ENCODE results near the gene COPS6.

COPS6 gene

DNA sequence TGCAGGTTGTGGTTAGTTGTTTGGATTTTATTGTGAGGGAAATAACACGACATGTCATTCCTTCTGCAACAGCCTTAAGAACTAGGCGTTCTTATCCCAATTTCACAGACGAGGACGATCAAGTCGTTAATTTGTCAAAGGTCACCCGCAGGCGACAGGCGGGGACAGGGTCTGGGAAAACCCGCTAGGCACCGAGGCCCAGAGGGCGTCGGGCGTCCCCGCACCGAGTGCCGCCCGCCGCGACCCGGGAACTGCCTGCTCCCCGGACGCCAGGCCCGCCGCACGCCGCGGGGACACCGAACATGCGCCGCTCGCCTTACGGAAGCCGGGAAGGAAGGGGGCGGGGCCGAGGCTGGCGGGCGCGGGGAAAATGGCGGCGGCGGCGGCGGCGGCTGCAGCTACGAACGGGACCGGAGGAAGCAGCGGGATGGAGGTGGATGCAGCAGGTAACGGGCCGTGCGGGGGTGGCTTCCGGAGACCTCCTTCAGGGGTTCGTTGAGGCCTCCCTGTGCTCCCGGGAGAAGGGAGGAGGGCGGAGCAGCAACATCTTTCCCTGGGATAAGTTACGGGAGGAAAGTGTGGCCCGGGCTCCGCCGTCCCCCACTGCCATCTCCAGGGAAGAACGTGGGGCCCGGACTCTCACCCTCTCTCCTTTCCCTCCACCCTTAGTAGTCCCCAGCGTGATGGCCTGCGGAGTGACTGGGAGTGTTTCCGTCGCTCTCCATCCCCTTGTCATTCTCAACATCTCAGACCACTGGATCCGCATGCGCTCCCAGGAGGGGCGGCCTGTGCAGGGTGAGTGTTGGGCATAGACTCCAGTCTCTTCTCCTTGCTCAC, at the start of gene COPS6:
Gene COPS6, plus strand, starts transcription at position 349 of the 837 bp plus-strand sequence. Its CDS starts 22 bp downstream, at position 371.
- DNase-seq = peak; percentile 88

DNA sequence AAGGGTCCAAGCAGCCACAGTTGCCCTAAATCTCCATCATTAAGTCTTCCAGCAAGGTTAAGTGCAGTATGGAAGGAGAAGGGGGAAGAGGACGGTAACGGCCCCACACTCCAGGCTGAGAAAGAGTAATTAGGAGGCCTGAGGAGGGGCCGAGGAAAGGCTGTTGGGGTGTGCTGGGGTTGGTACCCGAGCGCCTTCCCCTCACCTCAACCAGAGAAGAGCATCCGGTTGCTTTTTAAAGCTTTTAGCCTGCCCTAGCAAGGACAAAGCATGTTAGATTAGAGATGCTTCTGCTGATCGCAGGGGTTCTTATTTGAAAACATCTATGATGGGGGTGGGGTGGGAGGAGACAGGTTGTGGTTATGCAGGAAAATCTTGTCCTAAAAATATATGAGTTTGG, 48.2 kb upstream of the COPS6 start:
- no peak for DNase-seq

DNA sequence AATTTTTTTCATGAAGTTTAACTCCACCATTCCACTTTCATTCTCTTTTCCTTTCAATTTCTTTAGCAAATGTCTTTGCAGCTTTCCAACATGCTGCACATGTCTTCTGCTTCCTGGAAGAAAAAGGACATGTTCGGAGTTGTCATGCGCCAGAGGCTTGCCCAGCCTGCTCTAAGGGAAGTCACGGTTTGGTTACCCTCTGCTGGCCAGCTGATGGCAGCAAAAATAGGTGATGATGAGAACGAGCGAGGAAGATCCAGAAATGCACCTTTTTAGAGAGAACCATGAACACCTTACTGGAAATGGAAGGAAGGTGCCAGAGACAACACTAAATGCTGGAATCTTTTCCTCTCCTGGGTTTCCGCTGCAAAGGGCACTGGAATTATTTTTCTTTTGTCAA, 44.1 kb upstream of the COPS6 start:
- no peak for DNase-seq

DNA sequence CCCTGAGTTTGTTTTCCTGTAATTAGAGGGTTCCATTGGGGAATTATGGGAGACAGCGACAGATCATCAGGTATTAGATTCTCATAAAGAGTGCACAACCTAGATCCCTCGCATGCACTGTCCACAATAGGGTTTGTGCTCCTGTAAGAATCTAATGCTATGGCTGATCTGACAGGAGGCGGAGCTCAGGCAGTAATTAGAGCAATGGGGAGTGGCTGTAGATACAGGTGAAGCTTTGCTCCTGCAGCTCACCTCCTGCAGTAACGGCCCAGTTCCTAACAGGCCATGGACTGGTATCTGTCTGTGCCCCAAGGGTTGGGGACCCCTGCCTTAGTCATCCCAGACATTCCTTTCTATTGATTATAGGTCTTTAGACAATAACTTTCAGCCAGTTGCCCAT, 40.1 kb upstream of the COPS6 start:
- no peak for DNase-seq

DNA sequence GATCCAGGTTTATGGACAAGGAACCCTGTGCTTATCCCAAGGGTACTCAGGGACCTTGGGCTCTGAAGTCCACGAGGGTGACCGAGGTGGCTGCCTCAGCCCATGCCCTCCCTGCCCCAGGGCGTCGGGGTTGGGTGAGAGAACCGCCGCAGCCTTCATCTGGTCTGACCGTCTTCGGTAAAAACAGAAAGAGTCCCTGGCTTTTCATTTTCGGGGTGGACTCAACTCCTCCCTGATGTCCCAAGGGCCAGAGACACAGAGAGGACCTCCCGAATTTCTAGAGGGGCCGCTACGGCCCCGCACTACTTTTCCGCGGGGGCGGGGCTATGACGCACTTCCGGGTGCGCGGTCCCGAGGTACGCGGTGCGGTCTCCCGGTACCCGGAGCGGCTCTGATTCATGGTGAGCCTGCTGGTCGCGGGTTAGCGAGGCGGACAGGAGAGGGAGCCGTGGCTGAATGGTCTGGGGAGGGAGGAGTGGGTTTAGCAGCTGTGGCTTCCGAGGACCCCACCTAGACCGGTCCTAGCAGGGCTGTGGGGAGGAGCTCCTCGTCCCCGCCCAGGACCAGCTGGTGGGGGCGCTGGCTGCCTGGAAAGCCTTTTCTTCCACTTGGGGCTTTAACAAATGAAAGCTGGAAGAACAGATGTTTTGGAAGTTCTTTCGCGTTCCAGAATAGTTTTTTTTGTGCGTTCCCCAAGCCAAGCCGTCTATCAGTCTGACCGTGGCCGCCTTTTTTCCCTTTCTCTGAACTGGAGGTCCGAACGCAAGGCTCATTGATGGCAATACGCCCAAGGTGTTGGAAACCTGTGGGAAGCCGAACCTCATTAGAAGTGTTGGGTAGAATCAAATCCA, 39.1 kb upstream of the COPS6 start, which contains the start of gene ZSCAN21:
Gene ZSCAN21, plus strand, starts transcription at position 334 of the 851 bp plus-strand sequence. CDS start 7,233 bp downstream, outside the sequence.
- DNase-seq = peak; percentile 83

DNA sequence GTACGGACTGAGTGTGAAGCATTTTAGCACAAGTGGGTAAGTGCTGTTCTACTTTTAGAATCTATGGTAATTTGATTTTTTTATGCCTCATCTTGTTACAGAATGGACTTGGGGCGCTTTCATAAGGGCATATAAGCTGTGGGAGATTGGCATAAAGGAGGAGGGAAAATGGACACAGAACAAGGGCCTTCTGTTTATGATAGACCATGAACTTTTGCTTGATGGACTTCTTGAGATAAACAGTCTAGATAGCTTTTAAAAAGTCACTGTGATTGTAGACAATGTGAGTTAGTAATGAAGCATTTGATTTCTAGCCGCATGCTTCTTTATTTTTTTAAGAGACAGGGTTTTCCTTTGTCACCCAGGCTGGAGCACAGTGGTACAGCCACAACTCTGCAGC, 37.2 kb upstream of the COPS6 start:
- no peak for DNase-seq

DNA sequence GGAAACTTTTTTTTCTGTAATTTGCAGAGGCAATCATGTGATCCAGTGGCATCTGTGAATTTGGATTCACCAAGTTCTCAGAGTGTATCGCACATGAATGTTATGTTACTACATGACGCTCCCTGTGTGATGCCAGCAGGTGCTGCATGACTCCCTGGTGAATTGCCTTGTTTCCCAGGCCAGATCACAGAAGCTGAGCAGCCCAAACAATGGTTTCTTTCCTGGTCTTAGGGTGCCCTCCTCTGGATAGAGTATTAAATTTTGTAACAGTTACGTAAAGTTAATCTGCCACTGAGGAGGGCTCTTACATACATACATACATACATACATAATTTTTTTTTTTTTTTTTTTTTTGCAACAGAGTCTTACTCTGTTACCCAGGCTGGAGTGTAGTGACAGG, 35.6 kb upstream of the COPS6 start:
- DNase-seq = peak; percentile 66

DNA sequence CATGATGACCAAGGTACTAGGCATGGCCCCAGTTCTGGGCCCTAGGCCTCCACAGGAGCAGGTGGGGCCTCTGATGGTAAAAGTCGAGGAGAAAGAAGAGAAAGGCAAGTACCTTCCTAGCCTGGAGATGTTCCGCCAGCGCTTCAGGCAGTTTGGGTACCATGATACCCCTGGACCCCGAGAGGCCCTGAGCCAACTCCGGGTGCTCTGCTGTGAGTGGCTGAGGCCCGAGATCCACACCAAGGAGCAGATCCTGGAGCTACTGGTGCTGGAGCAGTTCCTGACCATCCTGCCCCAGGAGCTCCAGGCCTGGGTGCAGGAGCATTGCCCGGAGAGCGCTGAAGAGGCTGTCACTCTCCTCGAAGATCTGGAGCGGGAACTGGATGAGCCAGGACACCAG, 31.8 kb upstream of the COPS6 start:
- no peak for DNase-seq

DNA sequence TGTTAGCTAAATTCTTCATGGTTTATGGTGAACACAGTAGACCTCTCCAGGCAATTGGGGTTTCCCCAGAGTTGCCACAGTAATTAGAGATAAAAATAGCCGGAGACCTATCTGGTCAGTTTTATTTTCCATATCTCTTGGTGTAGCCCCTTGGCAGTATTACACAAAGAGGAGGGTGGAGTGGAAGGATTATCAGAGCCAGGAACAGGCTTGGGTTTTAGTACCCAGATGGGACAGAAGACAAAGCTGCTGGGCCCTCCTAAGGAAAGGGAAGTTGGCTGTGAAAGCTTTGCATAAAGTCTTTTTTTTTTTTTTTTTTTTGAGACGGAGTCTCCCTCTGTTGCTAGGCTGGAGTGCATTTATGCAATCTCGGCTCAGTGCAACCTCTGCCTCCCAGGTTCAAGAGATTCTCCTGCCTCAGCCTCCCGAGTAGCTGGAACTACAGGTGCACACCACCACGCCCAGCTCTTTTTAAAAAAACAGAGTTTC, 29.5 kb upstream of the COPS6 start:
- DNase-seq = no peak

DNA sequence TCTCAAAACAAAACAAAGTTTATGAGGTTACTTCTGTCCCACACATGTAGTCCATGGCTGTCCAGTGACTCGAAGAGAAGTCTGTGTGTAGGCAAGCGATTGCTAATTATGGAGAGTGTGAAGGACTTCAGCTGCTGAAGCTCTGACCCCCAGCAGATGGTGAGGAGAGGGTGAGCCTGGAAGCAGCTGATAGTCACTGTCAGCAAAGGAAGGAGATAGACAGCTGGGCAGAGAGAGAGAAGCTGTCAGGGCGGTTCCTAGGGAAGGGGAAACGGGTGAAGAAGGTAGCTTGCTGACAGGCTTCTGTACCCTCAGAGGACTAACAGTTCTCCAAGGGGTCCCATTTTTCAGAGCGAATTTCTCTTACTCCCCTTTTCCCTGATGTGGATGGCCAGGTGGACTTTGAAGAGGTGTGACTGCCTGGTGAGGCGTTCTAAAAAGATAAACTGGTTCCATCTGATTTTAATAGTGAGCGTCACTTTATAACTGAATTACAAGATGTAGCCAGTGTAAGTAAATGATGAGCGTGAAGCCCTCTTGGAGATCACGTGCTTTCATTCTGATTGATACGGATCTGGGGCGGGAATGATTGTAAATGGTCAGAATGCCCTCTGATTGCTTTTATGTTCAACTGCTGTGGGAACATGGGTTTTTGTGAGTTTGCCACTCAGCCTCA, 27.1 kb upstream of the COPS6 start:
- no peak for DNase-seq

DNA sequence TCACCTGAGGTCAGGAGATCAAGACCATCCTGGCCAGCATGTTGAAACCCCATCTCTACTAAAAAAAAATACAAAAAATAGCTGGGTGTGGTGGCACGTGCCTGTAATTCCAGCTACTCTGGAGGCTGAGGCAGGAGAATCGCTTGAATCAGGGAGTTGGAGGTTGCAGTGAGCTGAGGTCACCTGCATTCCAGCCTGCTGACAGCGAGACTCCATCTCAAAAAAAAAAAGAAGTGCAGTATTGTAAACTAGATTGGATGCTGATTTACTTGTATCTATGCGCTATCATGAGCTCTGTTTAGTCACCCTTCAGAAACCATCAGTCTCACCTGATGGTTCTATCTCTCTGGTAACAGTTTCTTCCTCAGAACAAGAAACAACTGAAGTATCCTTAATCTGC, 25.4 kb upstream of the COPS6 start:
- no peak for DNase-seq

DNA sequence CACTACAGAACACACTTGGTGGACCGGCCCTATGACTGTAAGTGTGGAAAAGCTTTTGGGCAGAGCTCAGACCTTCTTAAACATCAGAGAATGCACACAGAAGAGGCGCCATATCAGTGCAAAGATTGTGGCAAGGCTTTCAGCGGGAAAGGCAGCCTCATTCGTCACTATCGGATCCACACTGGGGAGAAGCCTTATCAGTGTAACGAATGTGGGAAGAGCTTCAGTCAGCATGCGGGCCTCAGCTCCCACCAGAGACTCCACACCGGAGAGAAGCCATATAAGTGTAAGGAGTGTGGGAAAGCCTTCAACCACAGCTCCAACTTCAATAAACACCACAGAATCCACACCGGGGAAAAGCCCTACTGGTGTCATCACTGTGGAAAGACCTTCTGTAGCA, 24.6 kb upstream of the COPS6 start:
- DNase-seq = no peak

DNA sequence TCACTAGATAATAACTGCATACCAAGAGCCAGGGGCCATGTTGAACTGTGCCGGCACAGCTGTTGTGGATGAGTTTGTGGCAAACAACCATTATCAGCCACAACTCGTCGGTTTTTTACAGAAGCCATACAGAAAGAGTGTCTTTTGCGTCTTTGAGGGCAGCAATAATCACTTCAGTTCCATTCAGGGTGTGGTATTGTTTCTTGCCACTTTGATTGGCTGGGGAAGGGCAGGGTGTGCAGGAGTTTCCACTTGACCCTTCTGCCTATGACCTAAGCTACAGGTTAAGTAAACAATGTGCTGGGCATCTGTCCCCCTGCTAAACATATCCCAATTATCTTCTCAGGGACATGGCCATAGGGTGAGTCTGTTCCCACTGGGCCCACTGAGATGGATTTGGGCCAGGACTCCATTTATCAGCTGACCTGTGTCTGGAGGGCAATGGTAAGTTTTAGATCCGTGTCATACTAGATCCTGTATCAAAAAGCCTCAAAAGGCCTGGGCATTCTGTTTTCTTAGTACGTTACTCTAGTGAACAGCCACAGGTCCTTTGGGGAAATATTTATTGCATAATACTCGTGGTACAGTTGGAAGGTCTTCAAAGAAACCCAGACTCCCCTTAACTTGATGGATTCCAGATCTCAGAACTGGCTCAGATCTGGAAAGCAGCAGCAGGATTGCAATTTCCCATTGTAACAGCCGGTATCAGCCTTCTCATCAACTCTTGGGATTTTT, 23.1 kb upstream of the COPS6 start:
- no peak for DNase-seq

DNA sequence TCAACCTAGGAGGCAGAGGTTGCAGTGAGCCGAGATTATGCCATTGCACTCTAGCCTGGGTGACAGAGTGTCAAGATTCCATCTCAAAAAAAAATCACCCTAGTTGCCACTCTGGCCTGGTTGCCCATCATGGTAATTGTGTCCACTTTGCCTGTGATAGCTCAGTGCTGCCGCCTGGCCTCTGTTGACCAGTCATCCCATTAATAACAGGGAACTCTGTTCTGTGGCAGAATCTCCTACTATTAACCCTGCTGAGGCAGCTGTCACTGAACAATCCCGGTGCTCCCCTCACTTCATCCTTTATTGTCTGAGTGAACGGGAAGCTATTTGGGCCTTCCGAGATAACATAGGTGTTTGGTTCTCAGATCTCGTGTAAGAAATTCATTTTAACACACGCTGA, 21.8 kb upstream of the COPS6 start:
- DNase-seq = no peak

DNA sequence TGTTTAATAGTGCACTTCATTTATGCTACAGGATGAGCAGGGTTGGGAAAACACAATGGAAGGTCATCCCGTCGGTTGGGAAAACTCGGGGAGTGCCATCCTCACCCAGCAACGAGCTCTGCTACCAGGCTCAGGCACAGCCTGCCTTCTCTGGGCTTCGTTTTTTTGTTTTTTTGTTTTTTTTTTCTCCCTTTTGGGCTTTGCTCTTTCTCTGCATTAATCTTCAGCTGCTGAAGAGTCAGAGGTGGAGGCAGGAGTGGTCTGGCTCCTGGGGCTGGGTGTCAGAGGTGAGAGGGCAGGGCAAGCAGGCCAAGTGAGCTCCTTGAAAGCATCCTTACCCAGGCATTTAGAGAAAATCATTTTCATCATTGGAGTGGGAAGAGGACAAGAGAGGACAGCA, 18.8 kb upstream of the COPS6 start:
- DNase-seq = no peak

DNA sequence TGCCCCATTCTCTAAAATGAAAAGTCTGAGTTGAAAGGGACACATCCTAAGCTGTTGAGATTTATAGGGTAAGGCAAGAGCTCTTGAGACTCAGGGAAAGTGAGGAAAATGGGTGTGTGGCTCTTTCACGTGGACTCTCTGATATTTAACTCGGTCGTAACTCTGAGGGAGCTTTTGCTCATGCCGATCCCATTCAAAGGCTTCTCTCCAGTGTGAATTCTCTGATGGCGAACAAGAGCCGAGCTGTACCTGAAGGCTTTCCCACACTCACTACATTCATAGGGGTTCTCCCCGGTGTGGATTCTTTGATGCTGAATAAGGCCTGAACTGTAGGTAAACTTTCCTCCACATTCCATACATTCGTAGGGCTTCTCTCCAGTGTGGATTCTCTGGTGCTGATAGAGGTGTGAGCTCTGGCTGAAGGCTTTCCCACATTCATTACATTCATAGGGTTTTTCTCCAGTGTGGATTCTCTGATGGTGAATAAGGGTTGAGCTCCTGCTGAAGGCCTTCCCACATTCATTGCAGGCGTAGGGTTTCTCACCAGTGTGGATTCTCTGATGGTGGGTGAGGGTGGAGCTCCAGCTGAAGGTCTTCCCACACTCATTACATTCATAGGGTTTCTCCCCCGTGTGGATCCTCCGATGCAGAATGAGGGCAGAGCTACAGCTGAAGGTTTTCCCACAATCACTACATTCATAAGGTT, 17.6 kb upstream of the COPS6 start:
- no peak for DNase-seq

DNA sequence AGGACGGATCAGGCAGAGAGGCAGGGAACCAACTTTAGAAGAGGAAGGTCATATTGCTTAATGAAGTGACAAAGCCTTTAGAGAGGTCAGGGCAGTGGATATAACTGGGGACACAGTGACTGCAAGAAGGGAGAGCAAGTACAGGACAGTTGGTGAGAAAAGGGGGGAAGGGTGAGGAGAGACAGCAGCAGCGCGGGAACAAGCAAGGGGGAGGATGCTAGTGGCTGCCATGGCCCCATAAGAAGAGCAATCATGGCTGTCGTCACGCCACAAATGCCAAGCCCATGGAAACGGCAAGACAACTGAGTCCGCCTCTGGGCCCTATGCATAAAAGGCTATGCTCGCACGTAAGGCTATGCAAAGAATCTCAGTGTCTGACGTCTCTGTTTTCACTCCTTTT, 16.3 kb upstream of the COPS6 start:
- no peak for DNase-seq

DNA sequence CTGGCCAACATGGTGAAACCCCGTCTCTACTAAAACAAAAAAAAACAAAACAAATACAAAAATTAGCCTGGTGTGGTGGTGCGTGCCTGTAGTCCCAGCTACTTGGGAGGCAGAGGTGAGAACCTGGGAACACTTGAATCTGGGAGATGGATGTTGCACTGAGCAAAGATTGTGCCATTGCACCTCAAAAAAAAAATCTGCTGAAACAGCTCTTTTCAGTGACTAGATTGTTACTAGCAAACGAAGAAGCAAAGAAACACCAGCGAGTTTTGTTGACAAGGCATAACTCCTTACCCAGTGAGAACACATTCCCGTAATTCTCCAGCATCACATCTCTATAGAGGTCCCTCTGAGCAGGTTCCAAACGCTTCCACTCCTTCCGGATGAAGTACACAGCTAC, 13.9 kb upstream of the COPS6 start:
- DNase-seq = no peak

DNA sequence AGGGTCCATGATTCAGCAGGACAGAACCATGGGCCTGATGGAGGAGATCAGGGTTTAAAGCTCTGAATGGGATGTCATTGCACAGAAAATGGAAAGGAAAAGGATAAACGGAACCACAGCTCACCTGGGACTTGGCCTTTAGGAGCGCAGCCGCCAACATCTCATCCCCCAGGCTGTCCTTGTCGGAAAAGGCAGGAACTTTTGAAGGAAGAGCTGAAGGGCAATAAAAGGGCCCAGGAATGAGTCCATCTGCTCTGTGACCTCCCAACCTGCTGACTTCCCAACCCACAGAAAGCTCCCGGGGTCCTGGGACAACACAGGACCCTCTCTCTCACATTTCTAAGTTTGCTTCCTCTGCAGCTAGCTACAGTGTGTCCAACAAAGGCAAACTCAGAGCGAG, 13.4 kb upstream of the COPS6 start:
- DNase-seq = no peak

DNA sequence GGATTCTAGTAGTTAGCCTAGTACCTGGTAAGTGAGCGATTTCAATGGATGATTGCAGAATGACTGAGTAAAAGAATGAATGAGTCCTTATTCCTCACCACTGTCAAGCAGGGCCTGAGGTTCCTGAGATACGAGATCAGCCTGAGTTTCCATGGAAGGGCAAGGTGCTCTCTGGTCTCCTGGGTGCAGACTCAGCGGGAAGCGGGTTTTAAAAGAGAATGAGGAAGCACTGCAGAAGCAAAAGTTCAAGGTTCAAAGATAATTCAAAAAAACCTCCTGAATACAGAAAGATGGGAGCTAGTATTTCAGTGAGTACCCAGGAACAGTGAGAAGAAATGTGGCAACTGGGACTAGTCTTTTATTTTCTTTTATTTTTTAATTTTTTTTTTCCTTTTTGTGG, 11.6 kb upstream of the COPS6 start:
- no peak for DNase-seq

DNA sequence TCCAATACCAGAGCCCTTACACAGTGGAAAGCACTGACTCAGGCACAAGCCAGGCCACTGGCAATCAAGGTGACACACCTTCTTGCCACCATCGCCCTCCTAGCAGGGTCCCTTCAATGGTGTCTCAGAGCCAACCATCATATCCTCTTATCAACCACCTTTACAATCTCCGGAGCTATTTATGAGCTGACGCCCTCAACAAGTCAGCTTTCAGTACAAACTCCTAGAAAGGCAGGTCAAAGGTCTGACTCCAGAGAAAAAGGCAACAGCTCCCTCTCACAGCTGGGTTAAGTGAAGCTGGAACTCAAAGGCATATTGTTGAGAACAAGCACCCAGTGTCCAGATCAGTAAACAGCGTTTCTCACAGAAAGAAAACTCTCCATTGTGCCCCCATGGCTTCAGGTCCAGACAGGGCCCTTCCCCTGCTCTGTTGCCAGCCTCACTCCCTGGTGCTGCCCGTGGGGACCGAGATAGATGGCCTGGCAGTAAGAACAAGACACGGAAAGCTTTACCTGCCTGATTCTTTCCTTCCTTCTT, 9.7 kb upstream of the COPS6 start:
- no peak for DNase-seq

Measured in CD4-positive, alpha-beta T cell treated with Interleukin-17A for 1 hour (primary cell).